ENCODE data around the gene EXO5.
"Not testable (repeated sequence)": the region's sequence is repeated elsewhere in the genome, so short reads cannot be mapped to it uniquely, and the experiment has no call there.

The EXO5 gene

DNA sequence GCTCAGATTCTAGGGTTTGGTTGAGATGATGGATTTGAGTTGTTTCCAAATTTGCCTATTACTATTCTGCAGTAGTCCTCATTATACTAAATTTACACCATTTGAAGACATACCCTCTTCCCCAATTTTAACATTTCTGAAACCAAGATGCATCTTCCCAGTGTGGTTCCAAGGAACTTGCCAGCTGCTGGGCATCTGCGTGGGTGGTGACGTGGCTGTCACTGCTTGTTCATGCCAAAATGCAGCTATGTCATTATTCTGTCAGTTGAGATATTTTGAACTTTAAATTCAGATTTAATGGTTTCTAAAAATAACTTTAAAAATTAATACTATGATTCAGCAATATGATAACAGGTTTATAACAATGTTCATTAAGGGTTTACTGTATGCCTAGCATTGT is 30.3 kb upstream of the EXO5 start:
- DNase-seq (ENCODE audit: low read depth in 2 of 2) = no peak
- TF ChIP-seq, protein P1, sequence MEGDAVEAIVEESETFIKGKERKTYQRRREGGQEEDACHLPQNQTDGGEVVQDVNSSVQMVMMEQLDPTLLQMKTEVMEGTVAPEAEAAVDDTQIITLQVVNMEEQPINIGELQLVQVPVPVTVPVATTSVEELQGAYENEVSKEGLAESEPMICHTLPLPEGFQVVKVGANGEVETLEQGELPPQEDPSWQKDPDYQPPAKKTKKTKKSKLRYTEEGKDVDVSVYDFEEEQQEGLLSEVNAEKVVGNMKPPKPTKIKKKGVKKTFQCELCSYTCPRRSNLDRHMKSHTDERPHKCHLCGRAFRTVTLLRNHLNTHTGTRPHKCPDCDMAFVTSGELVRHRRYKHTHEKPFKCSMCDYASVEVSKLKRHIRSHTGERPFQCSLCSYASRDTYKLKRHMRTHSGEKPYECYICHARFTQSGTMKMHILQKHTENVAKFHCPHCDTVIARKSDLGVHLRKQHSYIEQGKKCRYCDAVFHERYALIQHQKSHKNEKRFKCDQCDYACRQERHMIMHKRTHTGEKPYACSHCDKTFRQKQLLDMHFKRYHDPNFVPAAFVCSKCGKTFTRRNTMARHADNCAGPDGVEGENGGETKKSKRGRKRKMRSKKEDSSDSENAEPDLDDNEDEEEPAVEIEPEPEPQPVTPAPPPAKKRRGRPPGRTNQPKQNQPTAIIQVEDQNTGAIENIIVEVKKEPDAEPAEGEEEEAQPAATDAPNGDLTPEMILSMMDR (IDR thresholded peaks at IDR 0.05; ENCODE audit: low read depth, low read length) = no peak
- H3K4me3 ChIP-seq (replicated peaks in 1 of 2; ENCODE audit: low read depth in 2 of 2, low read length in 2 of 2) = peak overlapping the region in 1 of 2 donors; percentile 70

DNA sequence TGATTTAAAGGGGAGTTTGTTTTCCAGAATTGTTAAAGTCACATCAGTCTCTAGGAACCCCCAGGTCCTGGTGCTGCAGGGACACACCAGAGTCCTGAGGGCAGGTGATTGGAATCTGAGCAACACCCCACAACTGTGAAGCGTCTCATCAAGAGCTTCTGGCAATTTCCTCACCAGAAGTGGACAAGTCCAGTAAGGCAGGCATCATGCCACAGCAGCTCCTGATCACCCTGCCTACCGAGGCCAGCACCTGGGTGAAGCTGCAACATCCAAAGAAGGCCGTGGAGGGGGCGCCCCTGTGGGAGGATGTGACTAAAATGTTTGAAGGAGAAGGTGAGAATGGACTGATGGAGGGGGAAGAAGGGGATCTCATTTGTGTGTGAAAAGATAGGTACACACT is 29.4 kb upstream of the EXO5 start:
- TF ChIP-seq, protein P1 (IDR thresholded peaks at IDR 0.05; ENCODE audit: low read depth, low read length) = no peak
- H3K4me3 ChIP-seq (replicated peaks in 1 of 2; ENCODE audit: low read depth in 2 of 2, low read length in 2 of 2) = no peak overlapping the region
- no peak for DNase-seq (ENCODE audit: low read depth in 2 of 2)

DNA sequence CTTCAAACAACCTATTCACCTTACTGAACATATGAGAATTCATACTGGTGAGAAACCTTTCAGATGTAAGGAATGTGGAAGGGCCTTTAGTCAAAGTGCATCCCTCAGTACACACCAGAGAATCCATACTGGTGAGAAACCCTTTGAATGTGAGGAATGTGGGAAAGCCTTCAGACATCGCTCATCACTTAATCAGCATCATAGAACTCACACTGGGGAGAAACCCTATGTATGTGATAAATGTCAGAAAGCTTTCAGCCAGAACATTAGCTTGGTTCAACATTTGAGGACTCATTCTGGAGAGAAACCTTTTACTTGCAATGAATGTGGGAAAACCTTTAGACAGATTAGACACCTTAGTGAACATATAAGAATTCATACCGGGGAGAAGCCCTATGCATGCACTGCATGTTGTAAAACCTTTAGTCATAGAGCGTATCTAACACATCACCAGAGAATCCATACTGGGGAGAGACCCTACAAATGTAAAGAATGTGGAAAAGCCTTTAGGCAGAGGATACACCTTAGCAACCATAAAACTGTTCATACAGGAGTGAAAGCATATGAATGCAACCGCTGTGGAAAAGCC is 13.2 kb upstream of the EXO5 start:
- H3K4me3 ChIP-seq (replicated peaks in 1 of 2; ENCODE audit: low read depth in 2 of 2, low read length in 2 of 2) = no peak overlapping the region
- peak; percentile 3 to 17 for DNase-seq (ENCODE audit: low read depth in 2 of 2)
- TF ChIP-seq, protein P1 (IDR thresholded peaks at IDR 0.05; ENCODE audit: low read depth, low read length) = no peak

DNA sequence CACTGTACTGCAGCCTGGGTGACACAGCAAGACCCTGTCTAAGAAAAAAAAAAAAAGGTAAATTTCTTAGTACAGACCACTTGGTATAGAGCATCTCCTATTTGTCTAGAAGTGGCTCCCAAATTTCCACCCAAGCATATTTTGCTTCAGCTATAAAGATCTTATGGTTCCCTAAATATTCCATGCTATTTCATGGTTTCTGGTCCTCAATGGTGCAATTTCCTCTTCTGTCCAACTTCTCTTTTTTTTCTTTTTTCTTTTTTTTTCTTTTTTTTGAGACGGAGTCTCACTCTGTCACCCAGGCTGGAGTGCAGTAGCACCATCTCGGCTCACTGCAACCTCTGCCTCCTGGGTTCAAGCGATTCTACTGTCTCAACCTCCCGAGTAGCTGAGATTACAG is 5.9 kb upstream of the EXO5 start:
- not testable (repeated sequence) for DNase-seq (ENCODE audit: low read depth in 2 of 2); H3K4me3 ChIP-seq (replicated peaks in 1 of 2; ENCODE audit: low read depth in 2 of 2, low read length in 2 of 2)

DNA sequence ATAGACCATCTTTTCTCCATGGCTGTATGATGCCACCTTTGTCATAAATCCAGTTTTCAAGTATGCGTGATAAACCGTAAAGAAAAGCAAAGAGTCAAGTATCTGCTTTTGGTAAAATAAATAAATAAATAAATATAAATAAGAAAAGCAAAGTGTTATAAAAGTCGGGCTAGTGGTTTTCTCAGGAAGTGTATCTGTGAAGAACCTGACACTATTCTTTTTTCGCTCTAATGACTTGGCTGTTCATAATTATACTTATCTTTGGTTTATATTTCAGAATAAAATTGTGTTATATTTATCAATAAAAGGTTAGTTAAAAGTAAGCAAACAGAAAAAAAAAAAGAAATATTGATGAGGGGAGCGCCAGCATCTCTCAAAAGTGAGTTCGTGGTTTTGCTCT is 594 bp upstream of the EXO5 start:
- H3K4me3 ChIP-seq (replicated peaks in 1 of 2; ENCODE audit: low read depth in 2 of 2, low read length in 2 of 2) = peak overlapping the region; percentile 78 to 79
- TF ChIP-seq, protein P1 (IDR thresholded peaks at IDR 0.05; ENCODE audit: low read depth, low read length) = no peak
- no peak for DNase-seq (ENCODE audit: low read depth in 2 of 2)

DNA sequence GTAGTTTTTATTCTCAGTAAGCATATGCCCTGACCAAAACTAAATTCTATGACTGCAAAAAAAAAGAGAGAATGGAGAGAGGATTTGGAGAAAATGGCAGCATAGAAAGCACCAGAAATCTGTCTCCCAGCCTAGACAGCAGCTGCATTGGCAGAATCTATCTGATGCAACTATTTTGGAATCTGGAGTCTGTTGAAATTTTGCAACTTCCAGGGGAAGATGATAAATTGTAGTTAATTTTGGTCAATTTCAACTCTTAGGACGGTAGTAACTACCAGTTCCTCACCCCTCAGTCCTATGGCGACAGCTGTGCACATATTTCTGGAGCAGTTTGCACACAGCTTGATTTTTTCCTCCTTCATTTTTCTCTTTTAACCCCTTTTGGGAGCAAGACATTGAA is 10.9 kb downstream of the EXO5 start:
- TF ChIP-seq, protein P1 (IDR thresholded peaks at IDR 0.05; ENCODE audit: low read depth, low read length) = no peak
- DNase-seq (ENCODE audit: low read depth in 2 of 2) = peak in 1 of 2 donors; percentile 8
- no peak overlapping the region for H3K4me3 ChIP-seq (replicated peaks in 1 of 2; ENCODE audit: low read depth in 2 of 2, low read length in 2 of 2)

DNA sequence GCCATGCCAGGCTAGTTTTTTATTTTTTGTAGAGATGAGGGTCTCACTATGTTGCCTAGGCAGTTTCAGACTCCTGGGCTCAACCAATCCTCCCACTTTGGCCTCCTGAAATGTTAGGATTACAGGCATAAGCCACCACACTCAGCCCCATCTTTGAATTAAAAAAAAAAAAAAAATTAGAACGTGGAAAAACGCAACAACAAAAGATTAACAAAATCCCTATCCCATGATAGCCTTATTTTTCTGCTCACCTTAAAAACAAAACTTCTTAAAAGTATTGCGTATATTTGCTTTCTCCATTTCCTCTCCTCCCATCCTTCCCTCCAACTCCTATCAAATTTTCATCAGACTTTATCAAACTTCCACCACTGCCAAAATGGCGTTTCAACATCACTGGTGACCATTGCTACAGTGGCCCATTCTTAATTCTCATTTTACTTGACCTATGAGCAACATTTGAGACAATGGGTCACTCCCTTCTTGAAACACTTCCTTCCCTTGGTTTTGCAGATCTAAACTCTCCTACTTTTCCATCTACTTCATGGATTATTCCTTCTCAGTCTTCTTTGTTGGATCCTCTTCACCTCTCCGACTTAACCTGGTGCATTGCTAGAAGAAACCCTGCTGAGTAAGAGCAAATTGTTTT is 22.3 kb downstream of the EXO5 start:
- TF ChIP-seq, protein P1 (IDR thresholded peaks at IDR 0.05; ENCODE audit: low read depth, low read length) = no peak
- peak; percentile 50 to 59 for DNase-seq (ENCODE audit: low read depth in 2 of 2)
- peak overlapping the region; percentile 77 to 84 for H3K4me3 ChIP-seq (replicated peaks in 1 of 2; ENCODE audit: low read depth in 2 of 2, low read length in 2 of 2)

Data from cardiac fibroblast (primary cell).